Measurements from ENCODE around the gene ZC3H12C.

The ZC3H12C gene

DNA sequence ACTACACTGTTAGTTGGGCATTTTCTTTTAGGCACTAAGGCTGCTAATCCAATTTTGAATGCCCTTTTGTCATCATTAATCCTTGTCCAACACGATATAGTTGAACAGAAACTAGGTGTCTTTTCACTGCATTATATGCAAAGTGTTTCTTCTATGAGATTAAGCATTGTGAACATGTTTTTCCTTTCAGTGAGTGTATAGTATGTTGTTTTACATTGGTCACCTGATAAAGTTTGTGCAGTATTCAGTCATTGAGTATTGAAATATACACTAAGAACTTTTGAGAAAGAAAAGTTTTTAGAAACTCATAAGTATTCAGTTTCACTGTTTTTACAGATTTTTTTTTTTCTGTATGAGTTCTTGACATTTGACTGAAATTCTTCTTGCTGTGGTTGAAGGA lies 59.0 kb downstream of the ZC3H12C start:
- DNase-seq (ENCODE audit: low read depth) = no peak

DNA sequence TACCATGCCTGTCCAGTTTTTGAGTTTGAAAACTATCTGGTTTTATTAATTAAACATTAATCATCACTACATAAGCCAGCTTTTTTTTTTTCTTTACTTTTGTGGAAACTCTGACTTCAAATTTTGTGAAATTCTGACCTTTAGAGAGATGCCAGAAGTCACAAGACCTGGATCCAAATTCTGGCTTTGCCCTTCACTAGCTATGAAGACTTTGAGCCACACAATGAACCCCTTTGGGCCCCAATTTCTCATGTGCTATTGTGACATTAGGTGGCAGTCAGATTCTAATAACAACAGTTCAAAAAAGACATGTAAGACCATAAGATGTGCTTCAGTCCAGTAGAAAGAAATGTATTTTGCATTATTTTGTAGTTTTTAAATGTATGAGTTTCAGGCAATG lies 60.3 kb downstream of the ZC3H12C start:
- DNase-seq (ENCODE audit: low read depth) = no peak

DNA sequence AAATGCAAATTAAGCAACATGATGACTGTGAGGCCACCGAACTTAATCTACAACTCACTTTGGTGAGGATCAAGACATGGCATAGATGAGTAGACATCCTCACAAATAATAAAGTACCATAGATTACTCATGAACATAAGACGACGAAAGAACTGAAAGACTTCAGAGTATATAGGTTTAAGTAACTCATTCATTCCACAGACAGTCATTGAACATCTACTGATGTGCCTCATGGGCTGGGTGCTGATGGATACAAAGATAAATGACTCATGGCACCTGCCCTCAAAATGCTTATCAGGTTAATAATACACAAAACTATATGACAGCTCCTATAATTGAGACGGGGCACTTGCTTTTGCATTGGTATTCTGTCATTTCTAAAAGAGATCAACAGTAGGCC lies 63.3 kb downstream of the ZC3H12C start:
- peak; percentile 16 for DNase-seq (ENCODE audit: low read depth)

DNA sequence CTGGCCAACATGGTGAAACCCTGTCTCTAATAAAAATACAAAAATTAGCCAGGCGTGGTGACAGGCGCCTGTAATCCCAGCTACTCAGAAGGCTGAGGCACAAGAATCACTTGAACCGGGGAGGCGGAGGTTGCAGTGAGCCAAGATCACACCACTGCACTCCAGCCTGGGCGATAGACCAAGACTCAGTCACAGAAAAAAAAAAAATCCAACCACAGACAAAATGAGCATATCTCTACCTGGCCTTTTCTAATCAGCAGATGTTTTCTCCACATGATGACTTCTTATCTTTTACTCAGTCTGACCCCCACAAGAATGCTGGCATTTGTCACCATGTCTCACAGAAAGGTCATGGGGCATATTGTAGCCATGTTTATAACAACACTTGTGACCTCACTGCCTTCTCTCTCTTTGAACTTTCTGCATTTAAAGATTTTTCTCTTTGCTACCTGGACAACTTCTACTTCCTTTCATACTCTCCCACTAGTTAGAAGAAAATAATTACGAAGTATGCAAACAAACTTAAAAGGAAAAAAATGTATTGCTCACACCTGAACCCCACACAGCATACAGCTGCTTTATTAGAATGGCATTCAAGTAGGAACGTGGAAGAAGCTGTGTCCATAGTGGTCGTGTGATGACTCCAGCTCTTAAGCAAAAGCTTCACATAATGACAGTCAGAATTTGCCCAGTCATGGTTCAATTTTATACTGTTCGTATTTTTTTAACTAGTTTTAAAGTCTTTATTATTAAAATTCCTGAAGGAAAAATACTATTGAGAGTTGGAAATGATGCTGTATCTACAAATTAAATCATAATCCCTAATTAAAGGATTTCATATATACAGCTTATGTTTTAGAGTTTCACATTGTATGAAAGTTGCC lies 65.4 kb downstream of the ZC3H12C start:
- no peak for DNase-seq (ENCODE audit: low read depth)

DNA sequence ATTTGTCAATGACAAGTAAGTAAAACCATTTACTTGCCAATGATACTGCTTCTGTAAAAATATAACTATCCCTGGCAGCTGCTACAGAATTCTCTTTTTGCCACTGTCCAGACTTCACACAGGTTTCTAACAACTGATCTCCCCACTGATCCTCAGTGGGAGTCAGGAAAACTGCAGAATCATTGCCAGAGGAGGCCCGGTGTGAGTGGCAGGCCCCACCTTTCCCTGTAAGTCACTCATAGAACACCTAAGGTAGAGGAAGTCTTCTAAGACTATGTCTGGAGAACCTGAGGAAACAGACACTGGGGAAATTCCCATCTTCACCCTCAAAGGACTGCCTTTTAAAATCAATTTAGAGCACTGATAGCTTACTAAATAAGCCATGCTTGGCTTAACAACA lies 66.3 kb downstream of the ZC3H12C start:
- DNase-seq (ENCODE audit: low read depth) = no peak

DNA sequence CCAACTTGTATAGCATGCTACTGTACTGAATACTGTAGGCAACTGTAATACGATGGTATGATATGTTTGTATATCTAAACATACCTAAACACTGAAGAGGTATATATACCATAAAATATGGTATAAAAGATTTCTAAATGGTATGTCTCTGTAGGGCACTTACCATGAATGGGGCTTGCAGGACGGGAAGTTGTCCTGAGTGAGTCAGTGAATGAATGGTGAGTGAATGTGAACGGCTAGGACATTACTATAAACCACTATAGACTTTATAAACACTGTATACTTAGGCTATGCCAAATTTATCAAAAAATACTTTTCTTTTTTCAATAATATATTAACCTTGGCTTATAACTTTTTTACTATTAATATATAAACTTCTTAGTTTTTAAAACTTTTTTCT lies 66.8 kb downstream of the ZC3H12C start:
- DNase-seq (ENCODE audit: low read depth) = peak; percentile 74

DNA sequence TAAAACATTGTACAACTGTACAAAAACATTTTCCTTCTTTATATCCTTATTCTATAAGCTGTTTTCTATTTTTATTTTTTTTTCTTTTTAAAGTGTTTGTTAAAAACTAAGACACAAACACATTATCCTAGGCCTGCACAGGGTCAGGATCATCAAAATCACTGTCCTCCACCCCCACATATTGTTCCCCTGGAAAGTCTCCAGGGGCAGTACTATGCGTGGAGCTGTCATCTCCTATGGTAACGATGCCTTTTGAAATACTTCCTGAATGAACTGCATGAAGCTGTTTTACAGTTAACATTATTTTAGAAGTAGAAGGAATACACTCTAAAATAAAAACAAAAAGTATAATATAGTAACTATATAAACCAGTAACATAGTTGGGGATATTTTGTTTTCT lies 67.2 kb downstream of the ZC3H12C start:
- no peak for DNase-seq (ENCODE audit: low read depth)

DNA sequence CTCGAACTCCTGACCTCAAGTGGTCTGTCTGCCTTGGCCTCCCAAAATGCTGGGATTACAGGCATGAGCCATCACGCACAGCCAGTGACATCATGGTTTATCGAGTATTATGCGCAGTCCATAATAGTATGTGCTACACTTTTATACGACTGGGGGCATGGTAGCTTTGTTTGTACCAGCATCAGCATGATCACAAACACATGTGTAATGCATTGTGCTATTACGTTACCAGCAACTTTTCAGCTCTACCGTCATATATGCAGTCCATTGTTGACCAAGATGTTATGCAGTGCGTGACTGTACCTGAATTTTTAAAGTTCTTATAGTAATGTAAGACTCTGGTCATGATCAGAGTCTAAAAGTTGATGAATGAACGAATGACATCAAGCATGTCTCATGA lies 67.9 kb downstream of the ZC3H12C start:
- no peak for DNase-seq (ENCODE audit: low read depth)

DNA sequence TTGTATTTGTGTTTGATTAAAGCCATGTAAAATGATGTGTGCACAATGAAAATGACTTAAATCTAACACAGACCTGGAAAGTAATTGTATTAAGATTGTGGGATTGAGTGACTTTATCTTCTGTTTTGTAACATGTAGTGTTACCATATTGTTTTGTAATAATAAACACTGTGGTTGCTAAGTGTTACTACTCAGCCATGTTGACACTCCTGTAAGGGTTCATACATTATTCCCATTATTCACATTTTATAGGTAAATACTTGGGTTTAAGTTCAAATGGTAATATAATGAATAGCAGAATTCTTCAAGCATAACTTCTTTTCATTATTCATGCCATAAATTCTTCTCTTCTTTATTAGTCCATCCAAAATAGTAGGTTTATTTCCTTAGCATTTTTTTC lies 69.0 kb downstream of the ZC3H12C start:
- DNase-seq (ENCODE audit: low read depth) = no peak

DNA sequence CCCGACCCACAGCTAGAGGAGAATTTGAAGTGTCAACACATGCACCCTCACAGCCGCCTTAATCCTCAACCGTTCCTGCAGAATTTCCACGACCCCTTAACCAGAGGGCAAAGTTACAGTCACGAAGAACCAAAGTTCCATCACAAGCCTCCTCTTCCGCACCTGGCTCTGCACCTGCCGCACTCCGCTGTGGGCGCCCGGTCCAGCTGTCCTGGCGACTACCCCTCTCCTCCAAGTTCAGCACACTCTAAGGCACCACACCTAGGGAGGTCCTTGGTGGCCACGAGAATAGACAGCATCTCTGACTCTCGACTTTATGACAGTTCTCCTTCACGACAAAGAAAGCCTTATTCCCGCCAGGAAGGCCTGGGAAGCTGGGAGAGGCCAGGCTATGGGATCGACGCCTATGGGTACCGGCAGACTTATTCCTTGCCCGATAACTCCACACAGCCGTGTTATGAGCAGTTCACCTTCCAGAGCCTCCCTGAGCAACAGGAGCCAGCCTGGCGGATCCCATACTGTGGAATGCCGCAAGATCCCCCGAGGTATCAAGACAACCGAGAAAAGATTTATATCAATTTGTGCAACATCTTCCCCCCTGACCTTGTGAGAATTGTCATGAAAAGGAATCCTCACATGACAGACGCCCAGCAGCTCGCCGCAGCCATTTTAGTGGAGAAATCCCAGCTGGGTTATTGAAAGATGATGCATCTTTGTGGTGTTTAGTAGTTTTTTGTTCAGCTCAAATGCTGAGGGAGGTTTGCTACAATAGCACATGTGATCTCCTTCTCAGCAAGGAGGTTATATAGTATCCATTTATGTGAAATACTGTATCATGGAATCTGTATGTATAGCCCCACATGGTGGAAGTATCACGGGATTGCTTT lies 72.1 kb downstream of the ZC3H12C start:
- no peak for DNase-seq (ENCODE audit: low read depth)

DNA sequence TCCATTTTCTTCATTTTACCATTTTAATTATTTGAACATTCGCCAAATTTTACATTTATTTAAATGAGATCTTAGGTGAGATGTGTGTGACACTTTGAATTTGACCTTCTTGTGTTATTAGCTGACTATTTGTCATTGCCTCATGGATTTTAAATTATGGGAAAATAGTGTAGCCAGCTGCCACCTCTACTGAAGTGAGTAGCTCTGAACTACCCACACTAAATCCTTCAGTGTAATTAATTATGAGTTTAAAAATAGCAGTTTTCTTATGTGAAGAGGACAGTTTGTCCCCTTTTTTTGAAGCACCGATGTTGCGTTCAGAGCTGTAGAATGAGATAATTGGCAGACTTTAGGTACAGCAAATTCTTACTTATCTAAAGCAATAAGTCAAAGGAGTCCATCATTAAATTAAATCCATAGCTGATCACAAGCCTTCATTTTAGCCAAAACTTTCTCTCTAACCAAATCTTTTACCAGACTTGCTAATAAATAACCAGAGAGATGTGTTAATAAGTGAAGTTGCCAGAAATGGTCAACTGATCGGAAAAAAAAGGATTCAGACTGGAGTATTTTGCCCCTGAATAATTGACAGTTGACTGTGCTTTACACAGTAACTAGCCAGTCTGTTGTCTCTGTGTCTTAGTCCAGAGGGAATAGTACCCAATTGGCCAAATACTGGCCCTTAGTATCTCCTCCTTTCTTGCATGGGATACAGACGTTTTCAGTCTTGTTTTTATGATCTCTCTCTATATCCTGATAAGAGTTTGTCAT lies 75.0 kb downstream of the ZC3H12C start:
- no peak for DNase-seq (ENCODE audit: low read depth)

DNA sequence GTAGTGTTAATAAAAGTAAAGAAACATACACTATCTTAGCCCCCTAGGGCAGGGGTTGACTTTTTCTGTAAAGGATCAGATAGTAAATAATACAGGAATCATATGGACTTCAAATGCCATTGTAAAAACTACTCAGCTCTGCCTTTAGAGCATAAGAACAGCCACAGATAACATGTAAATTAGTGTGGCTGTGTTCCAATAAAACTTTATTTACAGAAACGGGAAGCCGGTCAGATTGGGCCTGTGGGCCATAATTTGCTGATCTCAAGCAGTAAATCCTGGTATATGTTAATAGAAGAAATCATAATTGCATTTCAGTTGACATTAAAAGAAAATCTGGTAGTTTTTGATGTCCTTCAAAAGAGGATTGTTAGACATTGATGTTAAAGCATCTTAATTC lies 76.5 kb downstream of the ZC3H12C start:
- DNase-seq (ENCODE audit: low read depth) = no peak

DNA sequence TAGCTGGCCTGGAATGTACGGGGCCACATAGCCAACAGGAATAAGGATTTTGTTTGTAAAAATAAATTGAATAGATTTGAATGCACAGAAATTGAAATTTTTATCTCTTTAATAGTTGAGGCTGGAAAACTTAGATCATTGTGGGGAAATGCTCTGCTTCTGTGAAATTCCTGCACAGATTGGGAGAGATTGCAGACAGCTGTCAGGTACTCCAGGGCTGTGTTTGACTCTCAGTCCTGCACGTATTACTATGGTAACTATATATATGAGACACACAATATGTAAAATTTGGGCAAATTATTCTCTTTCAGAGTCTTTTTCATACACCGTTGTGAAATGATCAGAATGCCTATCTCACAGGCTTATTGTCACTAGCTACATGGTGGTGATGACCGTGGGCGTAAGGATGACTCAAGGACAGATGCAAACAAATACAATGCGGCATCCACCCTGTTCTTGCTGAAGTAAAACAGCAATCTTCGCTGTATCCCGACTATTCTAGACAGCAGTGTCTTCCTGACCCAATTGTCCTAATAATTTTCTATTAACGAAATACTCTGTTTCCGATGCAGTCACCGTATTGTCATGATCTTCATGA lies 79.4 kb downstream of the ZC3H12C start:
- no peak for DNase-seq (ENCODE audit: low read depth)

DNA sequence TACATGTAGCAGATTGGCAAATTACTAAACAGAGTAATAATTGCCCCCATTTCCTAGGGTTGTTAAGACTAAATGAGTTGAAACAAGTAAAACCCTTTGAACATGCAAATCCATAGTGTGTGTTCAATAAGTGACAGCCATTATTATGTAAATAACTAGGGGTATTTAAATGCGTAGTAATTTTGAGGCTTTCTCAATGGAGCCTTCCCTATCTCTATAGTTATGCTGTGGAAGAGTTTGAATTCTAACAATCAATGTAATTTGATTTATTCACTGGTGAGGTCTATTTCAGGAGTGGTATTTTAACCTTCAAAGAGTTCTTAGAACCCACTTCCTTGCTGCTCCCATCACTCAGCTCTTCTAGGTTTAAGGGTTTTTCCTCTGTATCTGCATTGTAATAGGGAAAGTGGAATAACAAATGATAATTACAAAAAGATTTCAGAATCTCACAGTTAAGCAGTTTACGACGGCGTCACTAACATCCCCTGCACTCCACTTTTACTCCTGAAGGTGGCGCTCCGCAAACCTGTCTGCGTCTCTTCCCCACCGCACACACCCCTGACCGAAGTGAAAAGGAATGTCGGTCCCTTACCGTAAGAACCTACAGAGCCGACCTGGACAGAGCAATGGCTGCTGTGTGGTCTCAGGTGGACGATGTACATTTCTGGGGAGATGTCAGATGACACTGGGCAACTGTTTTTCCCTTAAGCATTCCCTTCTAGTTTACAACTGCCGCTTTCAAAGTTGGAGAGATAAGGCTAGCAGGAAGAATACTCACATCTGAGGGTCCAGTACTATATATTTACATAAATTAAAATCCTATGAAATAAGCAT lies 80.8 kb downstream of the ZC3H12C start:
- DNase-seq (ENCODE audit: low read depth) = peak; percentile 73

DNA sequence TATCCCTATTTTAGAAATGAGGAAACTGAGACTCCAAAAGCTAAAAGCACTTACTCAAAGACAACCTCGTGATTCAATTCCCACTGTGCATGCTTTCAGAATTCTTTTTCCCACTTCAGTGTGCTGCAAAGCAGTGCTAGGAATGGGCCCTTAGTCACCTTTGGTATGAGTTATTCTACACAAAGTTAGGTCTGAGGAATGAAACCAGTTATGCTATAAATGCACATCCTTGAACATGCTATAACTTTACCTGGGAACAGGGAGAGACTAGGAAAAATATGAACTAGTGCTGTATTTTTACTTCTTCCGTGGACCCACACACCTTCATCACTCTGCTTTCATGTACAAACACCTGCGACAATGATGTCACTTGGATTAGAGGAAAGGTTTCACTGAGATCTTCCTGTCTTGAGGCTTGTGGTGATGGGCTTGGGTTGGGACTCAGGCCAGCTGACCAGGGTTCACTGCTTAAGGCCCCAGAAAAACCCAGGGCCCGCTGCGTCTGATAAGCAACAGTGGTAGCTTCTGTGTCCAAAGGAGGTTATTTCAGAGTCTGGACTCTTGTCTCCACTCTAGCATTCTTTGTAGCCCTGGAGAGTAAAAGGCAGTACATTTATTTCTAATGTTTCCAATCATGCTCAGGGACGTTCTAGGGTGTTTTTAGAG lies 81.6 kb downstream of the ZC3H12C start:
- DNase-seq (ENCODE audit: low read depth) = peak; percentile 46

DNA sequence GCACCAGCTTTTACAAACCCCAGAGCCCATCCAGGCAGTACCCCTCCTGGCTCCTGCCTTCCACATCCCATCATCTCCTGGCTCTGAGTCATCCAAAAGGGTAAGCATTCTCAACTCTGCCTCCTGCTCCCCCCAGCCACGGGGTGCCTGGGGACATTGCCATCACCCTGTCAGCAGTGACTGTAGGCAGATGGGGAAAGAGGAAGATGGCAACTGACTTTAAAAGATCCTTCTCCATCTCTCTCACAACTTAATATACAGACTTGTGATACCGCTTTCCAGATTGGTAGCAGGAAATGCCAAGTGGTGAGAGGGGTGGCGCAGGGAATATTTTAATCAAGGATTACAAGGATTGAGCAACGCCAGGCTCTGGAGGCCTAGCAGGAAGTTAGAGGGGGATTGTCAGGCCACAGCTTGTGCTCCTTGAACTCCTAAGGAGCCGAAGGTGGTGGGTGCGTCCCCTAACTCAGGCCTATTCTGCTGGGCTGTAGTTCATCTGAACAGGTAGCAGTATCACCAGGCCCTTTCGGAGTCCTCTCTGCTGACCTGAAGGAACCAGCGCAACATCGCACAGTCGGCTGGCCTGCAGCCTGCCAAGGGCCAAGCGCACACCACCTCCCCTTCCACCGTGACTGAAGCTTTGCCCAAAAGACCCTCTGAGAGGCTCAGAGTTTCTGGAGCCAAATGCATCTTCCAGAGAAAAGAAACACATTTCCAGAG lies 83.3 kb downstream of the ZC3H12C start:
- DNase-seq (ENCODE audit: low read depth) = peak; percentile 65

DNA sequence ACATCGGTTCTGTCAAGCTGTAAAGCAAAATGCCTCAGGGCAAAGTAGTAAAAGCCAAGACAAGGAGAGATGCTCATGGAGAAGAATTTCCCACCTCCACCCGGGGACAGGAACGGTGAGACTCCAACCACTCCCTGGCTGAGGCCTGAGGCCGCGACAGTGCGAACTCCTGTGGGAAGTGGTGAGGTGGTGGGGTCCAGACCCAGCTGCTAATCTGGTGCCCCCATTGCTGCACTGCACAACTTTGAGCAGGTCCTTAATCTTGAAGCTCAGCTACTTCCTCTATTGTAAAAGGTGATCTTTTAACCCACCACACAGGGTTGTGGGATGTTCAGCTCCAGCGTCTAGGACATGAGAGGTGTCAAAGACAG lies 83.9 kb downstream of the ZC3H12C start:
- no peak for DNase-seq (ENCODE audit: low read depth)

DNA sequence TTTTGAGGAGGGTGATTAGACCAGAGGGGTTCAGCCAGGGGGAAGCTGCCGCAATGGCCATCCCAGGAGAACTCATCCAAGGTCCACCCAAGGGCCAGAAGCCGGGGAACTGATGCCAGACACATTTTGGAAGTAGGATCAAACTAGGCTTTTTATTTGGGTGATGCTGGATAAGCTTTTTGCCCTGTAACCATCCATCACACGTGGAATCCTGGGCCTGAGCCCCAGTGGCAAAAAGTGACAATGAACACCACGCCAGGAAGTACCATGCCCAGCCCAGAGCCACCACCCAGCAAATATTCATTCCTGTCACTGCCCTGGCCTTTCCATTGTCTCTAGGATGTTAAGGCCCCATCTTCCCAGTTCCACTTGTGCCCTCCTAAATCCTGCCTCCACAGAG lies 85.9 kb downstream of the ZC3H12C start:
- DNase-seq (ENCODE audit: low read depth) = no peak

DNA sequence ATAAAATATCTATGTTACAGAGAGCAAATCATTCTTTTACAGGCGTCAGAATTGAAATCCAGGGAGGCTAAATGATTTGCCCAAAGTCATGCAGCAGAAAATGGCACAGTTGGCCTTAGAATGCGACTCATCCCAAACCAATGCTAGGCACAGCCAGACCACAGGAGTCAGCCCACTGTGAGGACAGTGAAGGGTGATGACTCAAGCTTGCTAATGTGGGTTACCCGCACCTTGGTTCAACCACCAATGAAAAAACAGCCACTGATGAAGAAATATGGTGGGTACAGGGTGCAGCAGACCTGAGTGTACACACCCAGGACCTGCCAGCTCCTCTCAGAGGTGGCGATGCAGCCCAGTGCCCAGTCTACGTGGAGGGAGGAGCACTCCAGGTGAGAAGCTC lies 89.7 kb downstream of the ZC3H12C start:
- peak; percentile 91 for DNase-seq (ENCODE audit: low read depth)

DNA sequence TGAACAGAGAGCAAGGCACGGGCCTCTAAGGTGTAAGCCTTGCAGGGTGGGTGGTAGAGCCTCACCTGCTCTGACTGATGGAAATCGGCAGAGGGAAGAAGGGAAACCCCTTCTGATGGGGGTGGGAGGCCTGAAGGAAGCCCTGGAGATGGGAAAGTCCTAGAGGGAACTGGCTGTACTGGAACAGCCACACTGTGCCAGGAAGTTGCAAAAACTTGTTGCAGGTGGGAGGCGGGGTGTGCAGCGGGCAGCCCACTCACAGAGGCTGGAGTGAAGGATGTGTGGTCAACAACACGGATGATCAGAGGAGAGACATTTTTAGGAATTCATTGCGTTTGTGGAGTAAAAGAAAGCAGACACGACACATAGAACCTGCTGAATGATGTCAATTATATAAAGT lies 91.3 kb downstream of the ZC3H12C start:
- no peak for DNase-seq (ENCODE audit: low read depth)

Data from ELR (cell line).